Epithelial cell of umbilical artery (primary cell): Measurements from ENCODE around the gene OR5D18. TPM values are rescaled to one million over a fixed set of nuclear protein-coding genes. Genes with fewer than 3 reads are reported as not detected.

Experiments
- total RNA-seq: library from RNA; depleted of rRNA; stranded (reverse); fragments of >200 nt; gene quantifications from 2 replicates; pipeline ENCODE4 v1.2.3, GENCODE V29; 2014

Gene OR5D18
- not detected in 2 replicates for total RNA-seq

GRCh38 chr11:55819330-55819729, at the start of gene OR5D18:
TSS of gene OR5D18 (plus strand) at chr11:55819630. CDS start at chr11:55819630, 0 bp downstream.

GRCh38 chr11:55773138-55773537, 46.3 kb upstream of the OR5D18 start, which contains the start of gene OR5D13:
TSS of gene OR5D13 (plus strand) at chr11:55773438. CDS start at chr11:55773438, 0 bp downstream.

GRCh38 chr11:55795256-55795655, 24.2 kb upstream of the OR5D18 start, which contains the start of gene OR5D14:
TSS of gene OR5D14 (plus strand) at chr11:55795556. CDS start at chr11:55795556, 0 bp downstream.

GRCh38 chr11:55811067-55811466, 8.4 kb upstream of the OR5D18 start, which contains the start of gene OR5L1:
TSS of gene OR5L1 (plus strand) at chr11:55811367. CDS start at chr11:55811467, 100 bp downstream.

GRCh38 chr11:55826919-55827318, 7.5 kb downstream of the OR5D18 start, which contains the start of gene OR5L2:
TSS of gene OR5L2 (plus strand) at chr11:55827219. CDS start at chr11:55827219, 0 bp downstream.

GRCh38 chr11:55838452-55838851, 19.0 kb downstream of the OR5D18 start, which contains the start of gene OR5D16:
TSS of gene OR5D16 (plus strand) at chr11:55838752. CDS start at chr11:55838752, 0 bp downstream.

Other genes starting within 250 kb of the OR5D18 start
- gene OR4C16, start 247.5 kb upstream of the OR5D18 start, total RNA-seq, result not detected in 2 replicates
- not detected in 2 replicates for gene OR4C11, start 212.0 kb upstream of the OR5D18 start, total RNA-seq
- not detected in 2 replicates for gene OR4P4, start 184.5 kb upstream of the OR5D18 start, total RNA-seq
- not detected in 2 replicates for gene OR4S2, start 171.3 kb upstream of the OR5D18 start, total RNA-seq
- not detected in 2 replicates for gene OR4C6, start 157.4 kb upstream of the OR5D18 start, total RNA-seq
- gene OR5D13, start 46.2 kb upstream of the OR5D18 start, total RNA-seq, result not detected in 2 replicates
- gene OR5D14, start 24.1 kb upstream of the OR5D18 start, total RNA-seq, result not detected in 2 replicates
- gene OR5L1, start 8.3 kb upstream of the OR5D18 start, total RNA-seq, result not detected in 2 replicates
- gene OR5L2, start 7.6 kb downstream of the OR5D18 start, total RNA-seq, result not detected in 2 replicates
- gene OR5D16, start 19.1 kb downstream of the OR5D18 start, total RNA-seq, result not detected in 2 replicates
- gene TRIM51, start 63.7 kb downstream of the OR5D18 start, total RNA-seq, result not detected in 2 replicates
- gene OR5W2, start 95.0 kb downstream of the OR5D18 start, total RNA-seq, result not detected in 2 replicates
- gene OR5I1, start 116.8 kb downstream of the OR5D18 start, total RNA-seq, result not detected in 2 replicates
- gene OR10AG1, start 150.3 kb downstream of the OR5D18 start, total RNA-seq, result not detected in 2 replicates
- not detected in 2 replicates for gene OR5F1, start 175.0 kb downstream of the OR5D18 start, total RNA-seq
- gene OR5AS1, start 208.0 kb downstream of the OR5D18 start, total RNA-seq, result not detected in 2 replicates